ENCODE data around the gene COQ2. TPM values are rescaled to one million over a fixed set of nuclear protein-coding genes. Genes with fewer than 3 reads are reported as not detected.
"Not testable (repeated sequence)": the region's sequence is repeated elsewhere in the genome, so short reads cannot be mapped to it uniquely, and the experiment has no call there.

The COQ2 gene
- total RNA-seq, 1 donor from 2014 or later = 19.2 TPM

GRCh38 chr4:83326546-83326945, 41.9 kb upstream of the COQ2 start:
- no peak for TF ChIP-seq CTCF (IDR thresholded peaks at IDR 0.05; ENCODE audit: unreplicated experiment)
- no peak overlapping the region for H3K27ac Mint-ChIP-seq
- H3K4me1 Mint-ChIP-seq (ENCODE audit: low read depth) = peaks cover 25% of the 10 kb centered on the region
- no peaks in the 10 kb centered on the region for H3K36me3 Mint-ChIP-seq (ENCODE audit: insufficient read depth)
- no peak for DNase-seq (ENCODE audit: low spot score, unreplicated experiment)
- no peak overlapping the region for H3K4me3 Mint-ChIP-seq (ENCODE audit: low read depth)
- peaks cover 29% of the 10 kb centered on the region for H3K27me3 Mint-ChIP-seq
- no peaks in the 10 kb centered on the region for H3K9me3 Mint-ChIP-seq (ENCODE audit: low read depth)

DNA sequence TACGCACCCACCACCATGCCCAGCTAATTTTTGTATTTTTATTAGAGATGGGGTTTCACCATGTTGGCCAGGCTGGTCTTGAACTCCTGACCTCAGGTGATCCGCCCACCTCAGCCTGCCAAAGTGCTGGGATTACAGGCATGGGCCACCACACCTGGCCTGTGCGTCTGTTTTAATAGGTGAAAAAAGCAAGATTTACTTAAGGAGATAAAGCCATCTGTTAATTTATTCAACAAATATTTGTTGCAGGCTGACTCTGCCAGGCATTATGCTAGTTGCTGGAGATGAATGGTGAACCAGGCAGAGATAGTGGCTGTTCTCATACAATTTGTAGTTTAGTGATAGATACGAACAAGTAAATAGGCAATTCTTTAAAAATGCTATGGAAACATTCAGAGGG, 40.7 kb upstream of the COQ2 start:
- DNase-seq (ENCODE audit: low spot score, unreplicated experiment) = not testable (repeated sequence)
- Mint-ChIP-seq H3K27me3 (peaks cover 26% of the 10 kb centered on the region), H3K4me1 (ENCODE audit: low read depth) (peaks cover 25% of the 10 kb centered on the region)

DNA sequence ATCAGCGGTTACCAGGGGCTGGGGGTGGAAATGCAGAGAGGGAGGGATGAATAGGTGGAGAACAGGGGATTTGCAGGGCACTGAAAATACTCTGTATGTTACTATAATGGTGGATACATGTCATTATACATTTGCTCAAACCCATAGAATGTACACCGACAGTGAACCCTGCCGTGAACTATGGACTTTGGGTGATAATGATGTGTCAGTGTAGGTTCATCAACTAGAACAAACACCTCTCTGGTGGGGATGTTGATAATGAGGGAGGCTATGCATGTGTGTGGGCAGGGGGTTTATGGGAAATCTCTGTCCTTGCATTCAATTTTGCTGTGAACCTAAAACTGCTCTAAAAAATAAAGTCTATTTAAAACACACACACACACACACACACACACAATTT, 38.5 kb upstream of the COQ2 start:
- Mint-ChIP-seq H3K27me3 (peaks cover 7% of the 10 kb centered on the region), H3K9me3 (ENCODE audit: low read depth) (no peaks in the 10 kb centered on the region), H3K4me3 (ENCODE audit: low read depth) (no peak overlapping the region), H3K27ac (no peak overlapping the region), H3K4me1 (ENCODE audit: low read depth) (peaks cover 20% of the 10 kb centered on the region), H3K36me3 (ENCODE audit: insufficient read depth) (no peaks in the 10 kb centered on the region)
- no peak for DNase-seq (ENCODE audit: low spot score, unreplicated experiment)
- no peak for TF ChIP-seq CTCF (IDR thresholded peaks at IDR 0.05; ENCODE audit: unreplicated experiment)

More for the DNA sequence above, 40.7 kb upstream of the COQ2 start:
- H3K4me3 Mint-ChIP-seq (ENCODE audit: low read depth); H3K36me3 Mint-ChIP-seq (ENCODE audit: insufficient read depth); H3K9me3 Mint-ChIP-seq (ENCODE audit: low read depth): not testable (repeated sequence)
- H3K27ac Mint-ChIP-seq = peak overlapping the region; percentile 30

DNA sequence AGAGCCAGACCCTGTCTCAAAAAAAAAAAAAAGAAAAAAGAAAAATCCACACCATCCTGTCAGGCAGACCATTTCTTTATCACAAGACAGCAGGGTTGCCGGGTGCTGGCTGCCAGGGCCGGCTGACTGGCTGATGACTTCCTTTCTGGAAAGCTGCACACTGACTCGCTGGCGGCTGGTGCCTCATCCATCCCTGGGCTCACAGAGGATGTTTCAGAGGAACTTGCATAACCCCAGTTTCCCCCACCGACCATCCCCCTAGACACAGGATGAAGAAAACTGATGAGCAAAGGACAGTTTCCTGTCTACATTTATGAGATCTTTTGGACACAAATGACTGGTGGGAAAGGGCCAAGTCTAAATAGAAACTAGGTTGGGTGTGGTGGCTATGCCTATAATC, 36.0 kb upstream of the COQ2 start:
- no peak overlapping the region for H3K4me3 Mint-ChIP-seq (ENCODE audit: low read depth)
- H3K27ac Mint-ChIP-seq = no peak overlapping the region
- no peak for DNase-seq (ENCODE audit: low spot score, unreplicated experiment)
- no peaks in the 10 kb centered on the region for H3K27me3 Mint-ChIP-seq
- no peaks in the 10 kb centered on the region for H3K9me3 Mint-ChIP-seq (ENCODE audit: low read depth)
- H3K36me3 Mint-ChIP-seq (ENCODE audit: insufficient read depth) = no peaks in the 10 kb centered on the region
- peaks cover 14% of the 10 kb centered on the region for H3K4me1 Mint-ChIP-seq (ENCODE audit: low read depth)
- no peak for TF ChIP-seq CTCF (IDR thresholded peaks at IDR 0.05; ENCODE audit: unreplicated experiment)

DNA sequence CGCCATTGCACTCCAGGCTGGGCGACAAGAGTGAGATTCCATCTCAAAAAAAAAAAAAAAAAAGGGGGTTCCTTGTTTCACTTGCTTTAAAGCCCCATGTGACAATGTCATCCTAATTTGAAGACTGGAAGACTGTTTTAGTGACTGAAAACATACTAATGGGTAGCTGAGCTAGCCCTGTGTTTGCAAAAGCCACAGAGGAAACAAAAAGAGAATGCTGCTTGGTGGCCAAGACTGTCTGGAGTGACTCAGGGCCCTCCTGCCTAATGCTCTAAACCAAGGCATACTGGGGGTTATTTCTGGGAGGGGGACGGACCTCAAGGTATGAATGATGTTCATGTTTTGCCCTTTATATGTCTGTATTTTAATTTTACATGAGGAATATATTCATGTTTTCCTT, 34.1 kb upstream of the COQ2 start:
- Mint-ChIP-seq H3K9me3 (ENCODE audit: low read depth) (no peaks in the 10 kb centered on the region), H3K36me3 (ENCODE audit: insufficient read depth) (no peaks in the 10 kb centered on the region), H3K27me3 (no peaks in the 10 kb centered on the region), H3K27ac (no peak overlapping the region), H3K4me1 (ENCODE audit: low read depth) (peaks cover 11% of the 10 kb centered on the region), H3K4me3 (ENCODE audit: low read depth) (no peak overlapping the region)
- no peak for TF ChIP-seq CTCF (IDR thresholded peaks at IDR 0.05; ENCODE audit: unreplicated experiment)
- no peak for DNase-seq (ENCODE audit: low spot score, unreplicated experiment)

DNA sequence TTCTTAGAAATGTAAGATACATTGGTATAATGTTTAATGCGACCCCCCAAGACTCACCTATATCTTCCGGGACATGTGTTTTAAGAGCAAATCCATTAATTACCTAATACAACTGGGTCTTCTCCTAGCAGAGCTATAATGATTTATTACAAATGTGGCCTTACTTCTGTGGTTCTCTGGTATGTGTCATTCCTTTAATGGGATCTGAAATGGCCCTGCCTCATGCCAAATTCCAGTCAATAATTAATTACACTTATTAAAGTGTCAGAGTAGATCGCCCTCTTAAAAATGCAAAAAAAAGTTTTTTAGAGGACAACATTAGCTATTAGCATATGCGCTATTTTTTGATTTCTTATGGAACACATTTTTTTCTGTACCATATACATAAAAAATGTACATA, 33.1 kb upstream of the COQ2 start:
- Mint-ChIP-seq H3K27ac (no peak overlapping the region), H3K9me3 (ENCODE audit: low read depth) (no peaks in the 10 kb centered on the region), H3K4me1 (ENCODE audit: low read depth) (peaks cover 4% of the 10 kb centered on the region), H3K4me3 (ENCODE audit: low read depth) (no peak overlapping the region), H3K36me3 (ENCODE audit: insufficient read depth) (no peaks in the 10 kb centered on the region), H3K27me3 (no peaks in the 10 kb centered on the region)
- no peak for DNase-seq (ENCODE audit: low spot score, unreplicated experiment)
- TF ChIP-seq CTCF (IDR thresholded peaks at IDR 0.05; ENCODE audit: unreplicated experiment) = no peak
